Esophagus squamous epithelium (tissue), 4 donors: ENCODE measurements around the gene MCC.

Source experiments
- CTCF ChIP-seq, 6 experiments: fragments of 450-650 bp in 4 of 6; fragments of 200-600 bp in 2 of 6; sonication (generic) in 2 of 6; IDR thresholded peaks; one replicate each; pipeline ENCODE4 v1.5.1; 2016 to 2019; ENCODE audit warnings: antibody characterized with exemption in 6 of 6, mild to moderate bottlenecking in 4 of 6, moderate library complexity in 4 of 6
- POLR2A ChIP-seq, 4 donors: fragments of 450-650 bp; IDR thresholded peaks; one replicate each; pipeline ENCODE4 v1.6.1; 2017; ENCODE audit warnings: antibody characterized with exemption in 4 of 4, mild to moderate bottlenecking in 4 of 4, moderate library complexity in 3 of 4

DNA sequence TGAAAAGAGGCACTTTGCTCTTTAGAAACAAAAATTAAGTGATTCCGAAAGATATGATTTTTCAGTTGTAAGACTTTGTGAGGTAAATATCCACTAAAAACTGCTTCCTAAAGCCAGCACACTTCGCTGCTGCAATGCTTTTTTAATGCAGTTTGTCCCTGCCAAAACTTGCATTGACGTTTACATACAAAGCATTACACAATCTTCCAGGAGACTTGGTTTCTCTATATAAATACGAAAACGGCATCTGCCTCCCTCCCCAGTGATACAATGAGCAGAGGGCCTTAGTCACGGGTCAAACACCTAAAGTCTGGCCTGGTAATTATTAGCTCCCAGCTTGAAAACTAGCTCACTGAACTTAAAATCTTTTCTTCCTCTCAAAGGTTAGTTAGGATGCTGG is 224.2 kb downstream of the MCC start:
- TF ChIP-seq CTCF (IDR thresholded peaks at IDR 0.05) (no peak), POLR2A (IDR thresholded peaks at IDR 0.05) (no peak)
